Naive B cell (primary cell): Measurements from ENCODE around the gene TASP1. TPM values are rescaled to one million over a fixed set of nuclear protein-coding genes. Genes with fewer than 3 reads are reported as not detected.
"Not testable (repeated sequence)": the region's sequence is repeated elsewhere in the genome, so short reads cannot be mapped to it uniquely, and the experiment has no call there.

ENCODE experiments used
- ATAC-seq, 2 donors: fragments of 150-1000 bp; cut with Tn5 transposase; 2 replicates each; pipeline ENCODE4 v1.10.0; 2021; ENCODE audit warnings: low read depth in 2 of 2, mild to moderate bottlenecking in 2 of 2, moderate library complexity in 2 of 2
- DNase-seq: peaks from one replicate; pipeline ENCODE4 v3.0.0; 2022
- H3K27ac Mint-ChIP-seq, 6 donors: one replicate each; pipeline ENCODE4 v1.8.0; 2020 to 2022; ENCODE audit warnings: mild to moderate bottlenecking in 6 of 6, mixed read lengths in 6 of 6, moderate library complexity in 5 of 6, inconsistent platforms in 2 of 6
- H3K27me3 Mint-ChIP-seq, 3 donors: one replicate each; pipeline ENCODE4 v1.8.0; 2021 to 2022; ENCODE audit warnings: mixed read lengths in 3 of 3, mild to moderate bottlenecking in 1 of 3
- H3K36me3 Mint-ChIP-seq, 2 donors: one replicate each; pipeline ENCODE4 v1.8.0; 2020 to 2022; ENCODE audit warnings: mixed read lengths in 2 of 2, inconsistent platforms in 1 of 2, mild to moderate bottlenecking in 1 of 2
- H3K4me1 Mint-ChIP-seq, 3 donors: one replicate each; pipeline ENCODE4 v1.8.0; 2020 to 2022; ENCODE audit warnings: mixed read lengths in 3 of 3, inconsistent platforms in 1 of 3, mild to moderate bottlenecking in 1 of 3, moderate library complexity in 1 of 3
- H3K4me3 Mint-ChIP-seq, 8 donors: one replicate each; pipeline ENCODE4 v1.8.0; 2020 to 2022; ENCODE audit warnings: mild to moderate bottlenecking in 8 of 8, mixed read lengths in 8 of 8, moderate library complexity in 8 of 8, inconsistent platforms in 2 of 8
- H3K9me3 Mint-ChIP-seq, 7 donors: one replicate each; pipeline ENCODE4 v1.8.0; 2020 to 2022; ENCODE audit warnings: mixed read lengths in 7 of 7, mild to moderate bottlenecking in 5 of 7, inconsistent platforms in 2 of 7, moderate library complexity in 1 of 7
- polyA plus RNA-seq, 6 donors: library from polyadenylated mRNA; unstranded; fragments of 300-500 nt; fragmentation: Illumina TruSeq; gene quantifications; one replicate each; pipeline ENCODE4 v1.2.3, GENCODE V29; 2021; ENCODE audit warnings: low read depth in 6 of 6

The TASP1 gene
- polyA plus RNA-seq, 6 donors from 2014 or later: 12.8 to 20.7 (median 15.0) TPM

- Mint-ChIP-seq H3K4me3 (no peak overlapping the region), H3K4me1 (no peaks in the 10 kb centered on the region), H3K9me3 (peaks cover 0 to 16% (median 3%) of the 10 kb centered on the region in 7 donors), H3K27ac (no peak overlapping the region), H3K36me3 (no peaks in the 10 kb centered on the region), H3K27me3 (no peaks in the 10 kb centered on the region)
- ATAC-seq (no peak), DNase-seq (no peak)
Observed at GRCh38 chr20:13364278-13365170, 274.2 kb downstream of the TASP1 start.

GRCh38 chr20:13363473-13363872, 275.3 kb downstream of the TASP1 start:
- peaks cover 0 to 16% (median 3%) of the 10 kb centered on the region in 7 donors for H3K9me3 Mint-ChIP-seq
- no peaks in the 10 kb centered on the region for H3K36me3 Mint-ChIP-seq
- no peaks in the 10 kb centered on the region for H3K4me1 Mint-ChIP-seq
- H3K27ac Mint-ChIP-seq: no peak overlapping the region
- H3K4me3 Mint-ChIP-seq: no peak overlapping the region
- DNase-seq: no peak
- no peaks in the 10 kb centered on the region for H3K27me3 Mint-ChIP-seq
- no peak for ATAC-seq

DNA sequence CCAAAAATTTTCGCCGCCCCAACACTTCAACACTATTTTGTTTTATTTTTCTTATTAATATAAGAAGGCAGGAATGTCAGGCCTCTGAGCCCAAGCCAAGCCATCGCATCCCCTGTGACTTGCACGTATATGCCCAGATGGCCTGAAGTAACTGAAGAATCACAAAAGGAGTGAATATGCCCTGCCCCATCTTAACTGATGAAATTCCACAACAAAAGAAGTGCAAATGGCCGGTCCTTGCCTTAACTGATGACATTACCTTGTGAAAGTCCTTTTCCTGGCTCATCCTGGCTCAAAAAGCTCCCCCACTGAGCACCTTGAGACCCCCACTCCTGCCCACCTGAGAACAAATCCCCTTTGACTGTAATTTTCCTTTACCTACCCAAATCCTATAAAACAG, 276.6 kb downstream of the TASP1 start:
- not testable (repeated sequence) for H3K36me3 Mint-ChIP-seq, H3K27me3 Mint-ChIP-seq
- H3K9me3 Mint-ChIP-seq: peaks cover 0 to 16% (median 0%) of the 10 kb centered on the region in 7 donors

GRCh38 chr20:13358936-13359335, 279.8 kb downstream of the TASP1 start:
- not testable (repeated sequence) for H3K4me1 Mint-ChIP-seq, H3K4me3 Mint-ChIP-seq, H3K27ac Mint-ChIP-seq, H3K27me3 Mint-ChIP-seq, H3K36me3 Mint-ChIP-seq, ATAC-seq, DNase-seq
- peaks cover 0 to 12% (median 0%) of the 10 kb centered on the region in 7 donors for H3K9me3 Mint-ChIP-seq

More for the DNA sequence above, 276.6 kb downstream of the TASP1 start:
- H3K27ac Mint-ChIP-seq, ATAC-seq, DNase-seq, H3K4me1 Mint-ChIP-seq, H3K4me3 Mint-ChIP-seq: not testable (repeated sequence)

- DNase-seq, ATAC-seq, H3K4me3 Mint-ChIP-seq, H3K36me3 Mint-ChIP-seq, H3K27ac Mint-ChIP-seq, H3K27me3 Mint-ChIP-seq, H3K4me1 Mint-ChIP-seq: not testable (repeated sequence)
- H3K9me3 Mint-ChIP-seq: peaks cover 0 to 12% (median 0%) of the 10 kb centered on the region in 7 donors
Observed at GRCh38 chr20:13357782-13358181, 280.9 kb downstream of the TASP1 start.

DNA sequence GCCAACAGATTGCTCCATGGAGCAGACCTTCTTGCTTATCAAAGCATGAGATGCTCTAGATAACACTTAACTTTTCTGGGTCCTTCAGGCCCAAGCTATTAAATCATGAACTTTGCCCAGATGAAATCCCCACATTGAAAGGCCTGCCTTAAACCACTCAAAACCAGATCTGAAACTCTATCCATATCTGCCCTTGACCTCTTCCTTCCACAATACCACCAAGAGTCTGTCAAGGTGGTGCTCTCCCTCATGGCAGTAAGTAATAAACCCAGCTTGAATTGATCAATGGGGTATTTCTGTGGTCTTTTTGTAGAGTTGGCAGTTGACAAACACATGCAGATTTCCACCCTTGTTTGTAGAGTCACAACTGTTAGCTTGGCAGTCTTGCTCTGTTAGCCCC, 282.1 kb downstream of the TASP1 start:
- ATAC-seq (no peak), DNase-seq (no peak)
- peaks cover 0 to 12% (median 0%) of the 10 kb centered on the region in 7 donors for H3K9me3 Mint-ChIP-seq
- peaks cover 0 to 3% (median 0%) of the 10 kb centered on the region in 3 donors for H3K27me3 Mint-ChIP-seq
- H3K36me3 Mint-ChIP-seq: no peaks in the 10 kb centered on the region
- H3K27ac Mint-ChIP-seq: no peak overlapping the region
- H3K4me3 Mint-ChIP-seq: no peak overlapping the region
- H3K4me1 Mint-ChIP-seq: no peaks in the 10 kb centered on the region

DNA sequence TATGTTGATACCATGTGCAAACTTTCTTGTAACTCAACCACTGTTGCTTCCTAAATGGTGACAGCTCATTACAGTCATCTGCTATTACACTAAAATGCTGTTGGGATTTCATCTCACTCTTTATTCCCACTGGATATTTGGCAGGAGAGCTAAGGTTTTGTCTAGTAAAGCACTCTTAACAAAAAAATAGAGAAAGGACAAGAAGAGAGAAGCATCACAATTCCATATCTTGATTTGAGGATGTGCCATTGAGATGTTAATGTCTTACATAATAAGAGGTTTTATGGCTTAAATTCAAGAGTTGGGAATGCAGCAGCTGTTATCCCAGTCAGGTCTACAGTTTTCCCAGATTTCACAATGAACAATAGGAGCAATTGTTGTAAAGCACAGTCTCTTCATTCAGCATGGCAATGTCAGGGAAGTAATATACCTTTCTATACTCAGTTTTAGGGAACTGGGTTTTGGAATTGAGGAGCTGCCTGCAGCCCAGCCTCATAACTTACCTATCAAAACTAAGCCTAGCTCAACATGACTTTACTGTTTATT, 282.7 kb downstream of the TASP1 start:
- no peak for ATAC-seq
- no peaks in the 10 kb centered on the region for H3K36me3 Mint-ChIP-seq
- no peak overlapping the region for H3K4me3 Mint-ChIP-seq

GRCh38 chr20:13355411-13355810, 283.3 kb downstream of the TASP1 start:
- Mint-ChIP-seq H3K4me3 (no peak overlapping the region), H3K27ac (no peak overlapping the region), H3K4me1 (no peaks in the 10 kb centered on the region), H3K9me3 (peaks cover 0 to 9% (median 0%) of the 10 kb centered on the region in 7 donors), H3K36me3 (no peaks in the 10 kb centered on the region), H3K27me3 (peaks cover 0 to 3% (median 0%) of the 10 kb centered on the region in 3 donors)
- DNase-seq (no peak), ATAC-seq (no peak)

More for the DNA sequence above, 282.7 kb downstream of the TASP1 start:
- peaks cover 0 to 3% (median 0%) of the 10 kb centered on the region in 3 donors for H3K27me3 Mint-ChIP-seq
- DNase-seq: no peak
- no peak overlapping the region for H3K27ac Mint-ChIP-seq
- H3K4me1 Mint-ChIP-seq: no peaks in the 10 kb centered on the region
- peaks cover 0 to 12% (median 0%) of the 10 kb centered on the region in 7 donors for H3K9me3 Mint-ChIP-seq

GRCh38 chr20:13353261-13353945, 285.3 kb downstream of the TASP1 start:
- H3K9me3 Mint-ChIP-seq: peaks cover 0 to 4% (median 0%) of the 10 kb centered on the region in 7 donors
- H3K4me1 Mint-ChIP-seq: no peaks in the 10 kb centered on the region
- no peaks in the 10 kb centered on the region for H3K36me3 Mint-ChIP-seq
- peaks cover 0 to 3% (median 0%) of the 10 kb centered on the region in 3 donors for H3K27me3 Mint-ChIP-seq
- no peak for ATAC-seq
- no peak overlapping the region for H3K4me3 Mint-ChIP-seq
- no peak overlapping the region for H3K27ac Mint-ChIP-seq
- DNase-seq: no peak

- Mint-ChIP-seq H3K27ac (no peak overlapping the region), H3K9me3 (peaks cover 0 to under 1% (median 0%) of the 10 kb centered on the region in 7 donors), H3K36me3 (no peaks in the 10 kb centered on the region), H3K4me1 (no peaks in the 10 kb centered on the region), H3K27me3 (peaks cover under 1 to 3% (median 2%) of the 10 kb centered on the region in 3 donors), H3K4me3 (no peak overlapping the region)
- ATAC-seq (no peak), DNase-seq (no peak)
Observed at GRCh38 chr20:13349235-13349604, 289.5 kb downstream of the TASP1 start.

DNA sequence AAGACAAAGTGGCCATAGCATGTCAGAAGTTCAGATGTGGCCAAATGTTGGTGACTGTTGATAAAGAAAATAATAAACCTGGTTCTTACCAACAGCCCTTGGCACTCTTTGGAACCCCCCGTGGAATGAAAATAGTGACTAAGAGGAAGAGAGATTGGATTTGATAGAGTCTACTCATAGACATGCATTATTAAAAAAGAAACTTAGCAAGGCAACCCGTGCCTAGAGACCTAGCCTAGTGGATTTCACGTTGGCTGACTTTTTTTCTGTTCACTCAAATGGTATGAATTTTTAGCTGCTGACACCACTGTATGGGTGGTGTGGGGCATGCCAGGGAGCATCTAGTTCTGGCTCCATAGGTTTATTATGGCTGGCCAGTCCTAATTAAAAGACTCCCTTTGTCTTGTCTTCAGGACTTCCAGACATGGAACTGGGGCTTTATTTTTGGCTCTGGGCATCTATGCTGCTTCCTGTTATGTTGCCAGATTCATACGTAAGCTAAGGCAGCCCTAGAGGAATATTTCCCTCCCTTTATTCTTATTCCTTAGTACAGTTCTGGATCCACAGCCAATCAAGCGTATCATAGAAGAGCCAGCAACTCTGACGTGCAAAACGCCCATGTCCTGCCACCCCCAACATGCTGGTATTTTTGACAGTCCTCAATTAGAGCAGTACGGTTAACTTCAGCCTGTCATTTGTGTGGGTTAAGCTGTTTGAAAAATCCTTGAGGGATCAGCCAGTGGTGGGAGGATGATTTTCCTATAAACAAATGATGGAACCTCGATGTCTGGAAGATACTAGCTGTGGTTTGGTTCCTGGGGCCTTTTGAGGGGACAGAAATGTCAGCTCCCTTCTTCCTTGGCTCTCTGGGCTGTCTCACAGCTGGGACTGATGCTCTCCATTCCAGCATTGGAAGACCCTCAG, 290.2 kb downstream of the TASP1 start:
- H3K27ac Mint-ChIP-seq: no peak overlapping the region
- H3K4me1 Mint-ChIP-seq: no peaks in the 10 kb centered on the region
- H3K4me3 Mint-ChIP-seq: no peak overlapping the region
- H3K27me3 Mint-ChIP-seq: peaks cover 3 to 8% (median 7%) of the 10 kb centered on the region in 3 donors
- no peak for DNase-seq
- no peak for ATAC-seq
- no peaks in the 10 kb centered on the region for H3K36me3 Mint-ChIP-seq
- peaks cover 0 to 5% (median 0%) of the 10 kb centered on the region in 7 donors for H3K9me3 Mint-ChIP-seq

- DNase-seq: no peak
- Mint-ChIP-seq H3K9me3 (peaks cover 0 to 6% (median 0%) of the 10 kb centered on the region in 7 donors), H3K4me1 (no peaks in the 10 kb centered on the region), H3K27ac (no peak overlapping the region), H3K36me3 (no peaks in the 10 kb centered on the region), H3K4me3 (no peak overlapping the region), H3K27me3 (peaks cover 0 to 8% (median 8%) of the 10 kb centered on the region in 3 donors)
- ATAC-seq: no peak
Observed at GRCh38 chr20:13344671-13345070, 294.1 kb downstream of the TASP1 start.
